Tibial nerve (tissue), 4 donors: ENCODE data around the gene GNA14.

Experiments
- EP300 ChIP-seq, 2 donors: sonication (generic); formaldehyde crosslinking; IDR thresholded peaks; one replicate each; pipeline ENCODE4 v1.6.1; 2017; ENCODE audit warnings: antibody characterized with exemption in 2 of 2, mild to moderate bottlenecking in 1 of 2
- POLR2A ChIP-seq, 2 donors: fragments of 450-650 bp; IDR thresholded peaks; one replicate each; pipeline ENCODE4 v1.6.1; 2017; ENCODE audit warnings: antibody characterized with exemption in 2 of 2, mild to moderate bottlenecking in 2 of 2, moderate library complexity in 2 of 2
- TF ChIP-seq, protein P1 (sequence below), 5 experiments: fragments of 200-600 bp in 3 of 5; fragments of 450-650 bp in 2 of 5; sonication (generic) in 3 of 5; IDR thresholded peaks; one replicate each; pipeline ENCODE4 v1.5.1; 2016 to 2019; ENCODE audit warnings: antibody characterized with exemption in 5 of 5, mild to moderate bottlenecking in 3 of 5, moderate library complexity in 2 of 5

DNA sequence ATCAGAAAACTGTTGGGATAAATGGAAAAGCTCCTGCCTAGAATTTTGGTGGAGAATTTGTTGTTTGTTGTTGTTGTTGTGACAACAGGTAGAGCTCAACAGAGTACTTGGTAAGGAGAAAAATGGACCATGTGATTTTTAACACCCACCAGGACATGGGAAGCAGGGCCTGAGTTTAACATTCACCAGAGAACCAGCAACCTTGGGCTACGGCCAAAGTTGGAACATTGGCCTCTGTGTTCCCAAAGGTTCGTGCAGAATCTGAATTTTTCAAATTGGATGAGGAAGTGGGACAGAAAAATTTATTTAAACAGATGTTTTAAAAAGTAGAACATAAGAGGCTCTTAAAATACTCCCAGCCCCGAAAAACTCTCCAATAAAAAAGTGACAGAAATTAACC is 127.0 kb downstream of the GNA14 start:
- no peak for TF ChIP-seq POLR2A (IDR thresholded peaks at IDR 0.05)
- TF ChIP-seq, protein P1, sequence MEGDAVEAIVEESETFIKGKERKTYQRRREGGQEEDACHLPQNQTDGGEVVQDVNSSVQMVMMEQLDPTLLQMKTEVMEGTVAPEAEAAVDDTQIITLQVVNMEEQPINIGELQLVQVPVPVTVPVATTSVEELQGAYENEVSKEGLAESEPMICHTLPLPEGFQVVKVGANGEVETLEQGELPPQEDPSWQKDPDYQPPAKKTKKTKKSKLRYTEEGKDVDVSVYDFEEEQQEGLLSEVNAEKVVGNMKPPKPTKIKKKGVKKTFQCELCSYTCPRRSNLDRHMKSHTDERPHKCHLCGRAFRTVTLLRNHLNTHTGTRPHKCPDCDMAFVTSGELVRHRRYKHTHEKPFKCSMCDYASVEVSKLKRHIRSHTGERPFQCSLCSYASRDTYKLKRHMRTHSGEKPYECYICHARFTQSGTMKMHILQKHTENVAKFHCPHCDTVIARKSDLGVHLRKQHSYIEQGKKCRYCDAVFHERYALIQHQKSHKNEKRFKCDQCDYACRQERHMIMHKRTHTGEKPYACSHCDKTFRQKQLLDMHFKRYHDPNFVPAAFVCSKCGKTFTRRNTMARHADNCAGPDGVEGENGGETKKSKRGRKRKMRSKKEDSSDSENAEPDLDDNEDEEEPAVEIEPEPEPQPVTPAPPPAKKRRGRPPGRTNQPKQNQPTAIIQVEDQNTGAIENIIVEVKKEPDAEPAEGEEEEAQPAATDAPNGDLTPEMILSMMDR (IDR thresholded peaks at IDR 0.05) = no peak
- TF ChIP-seq EP300 (IDR thresholded peaks at IDR 0.05) = no peak
